Right lobe of liver (tissue), 4 donors: ENCODE data around the gene ZCCHC4.

Experiments used
- CTCF ChIP-seq, 4 donors: fragments of 200-600 bp in 3 of 4; fragments of 450-650 bp in 1 of 4; IDR thresholded peaks; one replicate each; pipeline versions ENCODE4 v1.5.1 to v1.8.0; 2016 to 2022; ENCODE audit warnings: antibody characterized with exemption in 4 of 4, mild to moderate bottlenecking in 2 of 4
- POLR2A ChIP-seq: fragments of 450-650 bp; IDR thresholded peaks from one replicate; pipeline ENCODE4 v1.6.1; 2017; ENCODE audit warnings: antibody characterized with exemption, mild to moderate bottlenecking
- donor health status: DM: no; HTN: no; CAD: no.
- donor health status: DM: no; HTN: no; CAD: no.
- donor health status: DM: no; HTN: yes; CAD: no.

GRCh38 chr4:25386926-25387325, 74.4 kb downstream of the ZCCHC4 start:
- TF ChIP-seq CTCF (IDR thresholded peaks at IDR 0.05) (no peak), POLR2A (no peak)
